HG02623 (cell line): ENCODE data around the gene INHBB.

Experiments
- ATAC-seq: cut with Tn5 transposase; IDR thresholded peaks from one replicate; pipeline ENCODE4 v1.9.1; 2021; ENCODE audit warnings: moderate library complexity; ENCODE audit not compliant: unreplicated experiment

The INHBB gene

GRCh38 chr2:120354935-120355779, 9.2 kb downstream of the INHBB start:
- no peak for ATAC-seq

- no peak for ATAC-seq
Observed at GRCh38 chr2:120355780-120356266, 9.9 kb downstream of the INHBB start.

GRCh38 chr2:120357768-120358167, 11.8 kb downstream of the INHBB start:
- no peak for ATAC-seq

GRCh38 chr2:120358734-120359465, 13.0 kb downstream of the INHBB start:
- ATAC-seq: no peak

GRCh38 chr2:120360307-120360855, 14.4 kb downstream of the INHBB start:
- no peak for ATAC-seq

GRCh38 chr2:120362926-120363325, 17.0 kb downstream of the INHBB start:
- ATAC-seq: no peak

DNA sequence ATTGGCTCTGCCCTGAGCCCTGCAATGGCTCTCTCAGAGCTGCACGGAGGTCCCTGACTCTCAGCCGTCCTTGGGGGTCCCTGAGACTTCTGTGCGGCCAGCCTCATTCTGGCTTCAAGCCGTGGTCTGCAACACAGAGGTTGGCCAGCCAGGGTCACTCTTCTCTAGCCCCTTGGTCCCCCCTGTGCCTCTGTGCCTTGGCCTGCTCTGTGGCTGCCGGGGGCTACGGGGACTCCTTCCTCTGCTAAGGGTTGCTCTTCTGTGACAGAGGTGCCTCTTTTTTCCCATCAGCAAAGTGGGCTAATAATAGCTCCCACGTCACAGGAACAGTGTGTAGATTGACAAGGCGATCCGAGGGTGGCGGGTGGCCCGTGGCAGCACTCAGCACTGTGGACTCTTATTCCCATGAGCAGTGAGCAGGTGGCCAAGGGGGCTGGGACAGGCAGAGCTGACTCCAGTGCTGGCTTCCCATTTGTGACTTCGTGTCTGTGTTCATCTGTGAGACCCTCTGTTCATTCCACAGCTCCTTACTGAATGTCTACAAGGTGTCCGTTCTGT, 19.4 kb downstream of the INHBB start:
- no peak for ATAC-seq

DNA sequence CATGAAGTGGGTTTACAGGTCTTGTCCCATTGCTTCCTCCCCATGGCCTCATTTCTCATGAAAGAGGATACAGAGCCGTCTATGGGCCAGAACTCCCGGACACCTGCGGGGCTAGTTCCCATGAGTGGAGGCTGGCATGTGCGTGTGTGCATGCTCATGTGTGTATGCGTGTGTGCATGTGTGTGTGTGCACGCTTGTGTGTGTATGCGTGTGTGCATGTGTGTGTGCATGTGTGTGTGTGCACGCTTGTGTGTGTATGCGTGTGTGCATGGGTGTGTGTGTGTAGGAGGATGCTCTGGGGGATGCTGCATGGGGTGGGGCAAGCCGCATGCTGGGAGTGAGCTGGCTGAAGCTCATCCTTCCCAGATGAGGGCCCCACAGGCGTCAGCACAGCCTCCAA, 20.8 kb downstream of the INHBB start:
- ATAC-seq: no peak

DNA sequence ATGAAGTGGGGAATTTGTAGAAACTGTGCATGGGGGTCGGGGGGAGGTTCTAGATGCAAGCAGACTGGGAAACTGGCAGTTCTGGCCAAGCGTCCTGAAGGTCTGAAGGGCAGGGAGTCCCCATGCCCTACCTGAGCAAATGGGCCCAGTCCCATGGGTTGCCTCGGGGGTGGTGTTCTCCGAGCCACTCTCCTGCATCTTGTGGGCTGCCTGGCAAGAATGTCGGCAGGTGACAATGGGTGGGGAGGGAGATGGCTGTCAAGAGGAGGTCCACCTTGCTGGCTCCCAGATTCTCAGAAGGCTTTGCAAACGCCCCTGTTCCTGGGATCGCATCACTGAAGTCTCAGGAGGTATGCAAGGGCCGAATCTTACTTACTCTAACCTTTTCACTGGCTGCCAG, 21.3 kb downstream of the INHBB start:
- no peak for ATAC-seq

DNA sequence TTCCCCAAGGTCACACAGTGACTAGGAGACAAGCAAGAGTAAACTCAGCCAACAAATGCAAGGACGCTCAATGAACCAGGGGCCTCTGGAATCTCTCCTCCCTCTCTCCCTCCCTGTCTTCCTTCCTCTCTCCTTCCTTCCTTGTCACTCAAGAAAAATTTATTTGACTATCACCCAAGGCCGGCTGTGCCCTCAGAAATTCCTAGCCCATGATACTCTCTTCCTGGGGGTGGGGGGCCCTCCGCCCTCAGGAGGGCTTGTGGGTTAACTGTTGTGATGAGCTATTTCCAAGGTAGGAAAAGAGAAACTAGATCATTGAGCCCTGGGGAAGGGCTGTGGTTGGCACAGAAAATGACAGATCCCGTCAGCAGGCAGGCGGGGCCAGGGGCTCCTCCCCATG, 21.7 kb downstream of the INHBB start:
- no peak for ATAC-seq

DNA sequence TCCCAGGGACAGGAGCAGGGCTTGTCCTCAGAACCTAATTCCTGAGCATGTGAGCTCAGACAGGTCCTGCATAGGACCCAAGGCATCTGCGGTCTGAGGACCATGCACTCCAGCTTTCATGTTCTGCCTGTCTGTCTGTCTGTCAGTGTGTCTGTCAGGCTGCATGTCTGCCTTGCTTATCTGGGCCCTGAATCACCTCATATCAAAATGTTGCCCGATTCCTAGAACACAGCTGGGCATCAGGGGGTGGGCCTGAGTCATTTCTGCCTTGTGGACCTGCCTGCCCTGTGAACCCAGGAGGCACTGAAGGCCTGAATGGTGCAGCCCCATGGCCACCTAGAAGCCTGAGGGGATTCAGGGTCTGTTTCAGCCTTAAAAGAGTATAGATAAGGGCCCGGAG, 22.1 kb downstream of the INHBB start:
- ATAC-seq: no peak

- ATAC-seq: no peak
Observed at GRCh38 chr2:120369250-120369649, 23.3 kb downstream of the INHBB start.

- no peak for ATAC-seq
Observed at GRCh38 chr2:120371969-120372625, 26.2 kb downstream of the INHBB start.

DNA sequence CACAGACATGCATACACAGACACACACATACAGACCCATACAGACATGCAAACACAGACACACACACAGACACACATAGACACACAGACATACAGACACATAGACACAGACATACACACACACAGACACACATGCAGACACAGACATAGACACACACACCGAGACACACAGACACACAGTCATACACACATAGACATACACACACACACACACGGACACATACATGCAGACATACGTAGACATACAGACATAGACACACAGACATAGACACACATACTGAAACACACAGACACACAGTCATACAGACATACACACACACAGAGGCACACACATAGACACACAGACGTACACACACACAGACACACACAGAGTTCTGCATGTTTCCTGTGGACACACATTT, 26.9 kb downstream of the INHBB start:
- no peak for ATAC-seq

GRCh38 chr2:120373424-120373823, 27.5 kb downstream of the INHBB start:
- no peak for ATAC-seq

- no peak for ATAC-seq
Observed at GRCh38 chr2:120374821-120375220, 28.9 kb downstream of the INHBB start.

DNA sequence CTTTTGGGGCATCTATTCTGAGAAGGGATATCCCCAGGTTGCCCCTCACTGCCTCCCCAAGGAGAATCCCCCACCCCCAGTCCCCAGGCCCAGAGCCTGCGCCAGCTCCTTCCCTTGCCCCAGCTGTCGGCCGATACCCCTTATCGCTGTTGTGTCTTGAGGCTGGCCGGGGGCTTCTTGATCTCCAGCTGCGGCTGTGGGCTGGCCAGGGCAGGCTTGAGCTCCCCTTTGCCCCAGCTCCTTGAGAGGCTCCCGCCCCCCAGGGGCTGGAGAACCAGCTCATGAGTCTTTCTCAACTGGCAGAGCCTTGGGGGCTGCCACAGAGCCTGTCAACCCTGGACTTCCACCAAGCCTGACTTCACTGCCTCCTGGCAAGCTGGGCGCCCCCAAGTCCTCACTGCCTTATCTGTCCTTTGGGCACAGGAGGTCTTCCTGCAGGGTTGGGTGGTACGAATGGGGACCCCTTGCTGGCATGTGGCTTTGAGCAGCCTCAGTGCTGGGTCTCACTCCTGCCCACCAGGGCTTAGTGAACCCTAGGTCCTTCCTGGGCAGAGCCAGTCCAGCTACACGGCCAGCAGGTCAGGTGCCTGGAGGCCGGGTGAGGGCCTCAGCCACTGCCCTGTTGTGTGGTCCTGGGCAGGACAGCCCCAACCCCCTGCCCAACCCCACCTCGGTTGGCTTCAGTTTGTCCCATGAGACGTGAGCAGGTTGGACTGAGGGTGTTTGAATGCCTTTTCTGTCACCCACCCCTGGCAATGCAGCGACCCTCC, 29.5 kb downstream of the INHBB start:
- ATAC-seq: no peak

DNA sequence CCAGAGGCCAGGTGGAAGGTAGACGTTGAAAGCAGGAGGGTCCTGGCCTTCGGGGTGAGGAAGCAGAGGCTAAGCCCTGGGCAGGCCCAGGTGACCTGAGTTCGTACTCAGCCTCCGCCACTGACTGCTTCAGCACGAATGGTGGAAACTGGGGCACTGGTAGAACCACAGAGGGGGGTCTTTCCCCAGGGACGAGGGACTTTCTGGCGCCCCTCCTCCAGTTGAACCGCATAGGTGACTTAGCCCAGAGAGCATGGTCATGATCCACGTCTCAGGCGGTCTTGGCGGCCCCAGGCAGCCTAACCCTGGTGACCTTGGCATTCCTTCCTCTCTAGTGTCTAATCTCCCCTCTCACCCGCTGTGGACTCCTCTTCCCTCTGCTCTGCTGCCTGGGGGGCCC, 30.2 kb downstream of the INHBB start:
- ATAC-seq: no peak

DNA sequence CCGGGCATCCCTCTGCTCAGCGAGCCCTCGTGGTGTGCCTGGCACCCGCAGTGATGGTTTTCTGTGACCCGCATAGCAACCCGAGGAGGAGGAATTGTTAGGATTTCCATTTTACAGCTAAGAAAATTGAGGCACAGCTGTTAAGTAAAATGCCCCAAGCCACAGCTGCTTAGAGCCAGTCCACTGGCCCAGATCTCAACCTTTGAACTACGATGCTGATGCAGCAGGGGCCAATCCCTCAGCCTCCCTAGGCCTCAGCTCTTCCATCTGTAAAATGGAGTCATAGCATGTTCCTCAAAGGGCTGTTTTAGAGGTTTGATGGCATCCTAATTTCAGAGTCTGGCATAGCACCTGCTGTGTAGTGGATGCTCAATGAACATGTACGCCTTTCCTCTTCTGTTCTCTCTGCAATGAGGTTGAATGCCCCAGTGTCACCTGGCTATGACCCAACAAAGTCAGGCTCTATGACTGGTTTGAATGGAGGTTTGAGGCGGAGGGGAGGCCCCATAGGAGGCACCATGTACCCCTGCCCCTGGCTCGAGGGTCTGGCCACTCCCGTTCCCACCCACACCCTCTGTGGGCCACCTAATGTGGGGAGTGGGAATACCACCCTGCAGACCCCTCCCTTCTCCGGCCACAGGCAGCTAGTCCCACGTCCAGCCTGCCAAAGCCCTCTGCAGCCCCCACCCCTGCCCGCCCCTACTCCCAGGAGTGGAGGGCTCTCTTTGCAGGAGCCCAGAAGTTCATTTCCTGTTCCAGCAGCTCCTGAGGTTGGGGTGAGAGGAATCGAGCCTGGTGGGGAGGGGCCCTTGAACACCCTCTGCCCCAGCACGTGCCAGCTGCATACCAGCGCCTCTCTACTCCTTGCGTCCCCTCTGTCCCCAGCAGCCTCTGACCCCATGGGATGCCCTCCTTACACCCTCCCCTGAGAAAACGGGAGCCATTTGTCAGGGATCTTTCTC, 31.0 kb downstream of the INHBB start:
- no peak for ATAC-seq
